NCI-H1436 treated with DMSO at 0.1 percent for 48 hours (cell line): Measurements from ENCODE around the gene LRRC4B.

Experiments used
- DNase-seq: peaks from one replicate; lab custom pipeline; 2025; lab: John Stamatoyannopoulos, UW

Gene LRRC4B

GRCh38 chr19:50573741-50574461, 5.7 kb upstream of the LRRC4B start:
- DNase-seq = no peak

- no peak for DNase-seq
These were observed 2.8 kb upstream of the LRRC4B start for GRCh38 chr19:50570997-50571396.

- no peak for DNase-seq
These were observed 1.8 kb upstream of the LRRC4B start for GRCh38 chr19:50569938-50570540.

- no peak for DNase-seq
These were observed 778 bp upstream of the LRRC4B start for GRCh38 chr19:50568728-50569698.

DNA sequence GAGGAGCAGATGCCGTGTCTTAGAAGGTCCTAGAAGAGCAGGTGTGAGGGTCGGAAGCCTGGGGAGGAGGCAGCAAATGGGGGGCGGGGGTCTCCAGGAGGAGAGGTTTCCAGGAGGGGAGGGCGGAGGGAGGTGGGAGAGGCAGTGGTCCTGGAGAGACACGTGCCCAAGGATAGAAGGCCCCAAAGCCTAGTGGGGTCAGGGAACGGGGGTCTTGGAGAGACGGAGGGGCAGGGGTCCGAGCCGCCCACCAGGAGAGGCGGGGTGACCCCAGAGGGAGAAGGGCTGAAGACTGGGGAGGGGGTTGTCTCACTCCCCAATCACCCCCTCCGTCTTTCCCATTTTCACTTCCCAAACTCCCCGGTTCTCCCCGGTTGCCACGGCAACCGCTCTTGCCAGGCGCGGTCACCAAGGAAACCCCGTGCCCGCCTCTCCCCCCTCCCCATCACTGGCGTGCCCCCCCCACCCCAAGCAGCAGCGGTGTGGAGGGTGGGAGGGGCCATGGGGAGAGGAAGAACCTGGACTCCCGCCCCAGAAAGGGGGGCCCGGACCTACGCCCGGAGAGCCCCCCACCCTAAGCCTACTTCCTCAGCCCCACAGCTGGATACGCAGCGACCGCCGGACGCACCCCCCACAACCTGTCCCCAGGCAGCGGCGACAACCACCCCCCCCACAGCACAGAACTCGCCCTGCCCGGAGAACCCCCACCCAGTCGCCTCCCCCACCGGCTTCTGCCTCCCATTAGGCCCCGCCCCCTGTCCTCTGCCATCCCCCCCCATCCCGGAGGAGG, 988 bp downstream of the LRRC4B start:
- no peak for DNase-seq

- no peak for DNase-seq
These were observed 2.0 kb downstream of the LRRC4B start for GRCh38 chr19:50565984-50566903.

- no peak for DNase-seq
These were observed 3.8 kb downstream of the LRRC4B start for GRCh38 chr19:50564229-50565105.

DNA sequence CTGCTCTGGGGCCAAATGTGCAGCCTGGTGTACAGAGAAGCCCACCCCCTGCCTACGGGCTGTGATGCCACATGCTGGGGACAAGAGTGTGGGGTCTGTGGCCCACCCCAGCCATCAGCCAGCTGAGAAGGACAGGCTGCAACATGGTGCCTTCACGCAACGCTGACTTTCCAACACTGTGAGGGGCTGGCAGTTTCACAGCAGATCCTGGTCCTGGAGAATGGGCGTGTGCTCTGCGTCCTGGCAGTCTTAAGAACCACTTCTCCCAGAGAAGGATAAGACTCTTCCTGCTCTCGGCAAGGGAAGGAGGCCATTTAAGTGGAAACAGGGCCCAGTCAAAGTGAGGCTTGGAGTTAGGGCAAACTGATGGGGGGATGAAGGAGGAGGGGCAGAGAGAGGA, 4.6 kb downstream of the LRRC4B start:
- no peak for DNase-seq

GRCh38 chr19:50562996-50563395, 5.2 kb downstream of the LRRC4B start:
- DNase-seq = no peak

DNA sequence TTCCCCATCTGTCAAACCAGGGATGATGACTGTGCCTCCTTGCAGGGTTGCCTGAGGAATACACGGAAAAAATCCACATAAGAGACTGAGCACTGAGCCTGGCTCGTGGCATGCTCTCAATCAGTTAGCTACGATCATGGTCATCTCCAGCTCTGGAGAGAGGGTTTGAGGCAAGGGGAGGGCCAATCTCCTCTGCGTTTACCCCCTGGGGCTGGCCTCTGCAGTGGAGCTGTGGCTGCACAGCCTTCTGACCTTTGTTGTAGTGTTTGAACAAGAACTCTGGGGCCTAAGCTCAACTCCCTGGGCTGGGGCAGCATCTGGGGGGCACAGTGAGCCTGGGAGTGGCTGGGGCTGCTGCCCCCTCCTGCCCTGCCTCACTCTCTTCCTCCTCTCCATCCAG, 5.9 kb downstream of the LRRC4B start:
- no peak for DNase-seq

DNA sequence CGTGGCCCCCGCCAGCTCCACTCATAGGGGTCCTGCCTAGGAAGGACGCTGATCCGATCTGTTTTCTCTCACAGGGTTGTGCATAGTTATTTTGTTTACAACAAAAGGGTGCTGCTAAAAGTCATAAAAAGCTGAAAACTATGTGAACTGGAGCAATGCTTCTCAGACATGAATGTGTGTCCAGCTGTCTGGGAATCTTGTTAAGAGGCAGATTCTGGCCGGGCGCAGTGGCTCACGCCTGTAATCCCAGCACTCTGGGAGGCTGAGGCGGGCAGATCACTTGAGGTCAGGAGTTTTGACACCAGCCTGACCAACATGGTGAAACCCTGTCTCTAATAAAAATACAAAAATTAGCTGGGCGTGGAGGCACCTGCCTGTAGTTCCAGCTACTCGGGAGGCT, 8.6 kb downstream of the LRRC4B start:
- DNase-seq = no peak

DNA sequence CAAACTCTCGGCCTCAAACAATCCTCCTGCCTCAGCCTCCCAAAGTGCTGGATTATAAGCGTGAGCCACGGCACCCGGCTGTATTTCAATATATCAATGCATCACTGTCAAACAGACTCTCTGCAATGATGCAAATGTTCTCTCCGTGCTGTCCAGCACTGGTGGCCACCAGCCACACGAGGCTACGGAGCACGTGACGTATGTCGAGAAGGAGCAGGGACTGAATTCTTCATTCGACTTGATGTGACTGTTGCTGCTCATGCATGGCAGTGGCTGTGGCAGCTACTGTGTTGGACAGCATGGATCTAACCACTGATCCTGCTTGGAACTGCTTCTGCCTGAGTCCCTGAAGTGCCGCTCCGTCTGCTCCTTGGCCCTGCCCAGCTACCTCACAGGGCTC, 9.8 kb downstream of the LRRC4B start:
- no peak for DNase-seq

DNA sequence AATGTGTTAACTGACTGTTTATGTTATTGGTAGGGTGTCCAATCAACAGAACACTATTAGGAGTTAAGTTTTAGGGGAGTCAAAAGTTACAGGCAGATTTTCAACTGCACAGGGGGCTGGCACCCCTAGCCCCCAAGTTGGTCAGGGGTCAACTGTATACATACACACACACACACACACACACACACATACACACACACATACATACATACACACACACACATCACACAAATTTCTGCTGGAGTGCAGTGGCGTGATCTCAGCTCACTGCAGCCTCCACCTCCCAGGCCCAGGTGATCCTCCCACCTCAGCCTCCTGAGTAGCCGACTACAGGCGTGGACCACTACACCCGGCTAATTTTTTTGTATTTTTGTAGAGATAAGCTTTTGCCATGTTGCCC, 10.2 kb downstream of the LRRC4B start:
- DNase-seq = no peak

DNA sequence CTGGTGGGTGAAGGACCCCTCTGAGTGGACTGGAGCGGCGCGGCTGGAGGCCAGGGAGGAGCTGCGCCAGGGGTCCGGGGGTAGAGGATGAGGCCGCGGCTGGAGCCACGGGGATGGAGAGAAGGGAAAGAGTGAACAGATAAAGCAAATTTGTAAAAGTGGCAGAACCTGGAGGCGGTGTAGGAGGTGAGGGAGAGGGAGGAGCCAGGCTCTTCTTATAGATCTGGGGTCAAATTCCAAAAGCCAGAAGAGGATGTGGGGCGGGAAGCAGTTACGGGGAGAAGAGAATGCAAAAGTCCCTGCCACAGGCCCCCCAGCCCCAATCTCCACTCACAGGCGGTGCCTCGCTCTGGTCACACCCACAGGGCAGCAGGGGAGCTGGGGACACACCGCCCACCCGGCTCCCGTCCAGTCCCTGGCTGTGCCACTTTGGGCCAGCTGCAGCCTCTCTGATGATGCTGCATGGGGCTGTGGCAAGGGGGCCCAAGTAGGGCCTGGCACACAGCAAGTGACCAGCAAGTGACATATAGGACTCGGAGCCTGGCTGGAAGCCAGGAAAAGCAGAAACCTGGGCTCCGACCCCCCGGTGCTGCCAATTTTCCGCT, 11.1 kb downstream of the LRRC4B start:
- no peak for DNase-seq

DNA sequence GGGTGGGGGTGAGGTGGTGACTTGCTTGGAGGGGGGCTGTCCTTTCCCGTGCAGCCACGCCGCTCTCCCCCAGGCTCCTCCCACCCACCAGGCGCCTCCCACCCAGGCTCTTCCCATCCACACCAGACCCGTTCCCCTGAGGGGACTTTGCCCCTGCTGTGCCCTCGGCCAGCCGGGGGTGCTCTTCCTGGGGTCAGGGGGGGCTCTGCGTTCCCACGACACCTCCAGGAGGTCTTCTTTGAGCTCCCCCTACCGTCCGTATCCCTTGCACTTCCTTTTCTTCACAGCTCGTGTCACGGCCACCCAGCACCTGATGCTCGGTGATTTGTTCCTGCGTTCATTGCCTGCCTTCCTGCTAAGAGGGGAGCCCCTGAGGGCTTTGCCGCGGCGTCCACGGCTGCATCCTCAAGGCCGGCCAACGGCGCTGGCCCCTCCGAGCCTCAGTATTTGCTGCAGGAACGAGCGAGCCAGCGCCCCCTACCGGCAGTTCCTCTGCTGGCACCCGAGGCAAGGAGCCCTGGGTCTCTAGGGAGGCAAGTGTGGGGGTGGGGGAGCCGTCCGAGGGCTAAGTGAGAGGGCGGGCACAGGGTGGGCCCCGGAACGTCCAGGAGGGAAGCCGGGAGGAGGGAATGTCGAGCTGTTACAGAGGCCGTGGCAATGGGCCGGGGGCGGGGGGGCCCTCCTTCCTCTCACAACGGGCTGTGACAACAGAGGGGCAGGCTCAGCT, 11.8 kb downstream of the LRRC4B start:
- DNase-seq = no peak

DNA sequence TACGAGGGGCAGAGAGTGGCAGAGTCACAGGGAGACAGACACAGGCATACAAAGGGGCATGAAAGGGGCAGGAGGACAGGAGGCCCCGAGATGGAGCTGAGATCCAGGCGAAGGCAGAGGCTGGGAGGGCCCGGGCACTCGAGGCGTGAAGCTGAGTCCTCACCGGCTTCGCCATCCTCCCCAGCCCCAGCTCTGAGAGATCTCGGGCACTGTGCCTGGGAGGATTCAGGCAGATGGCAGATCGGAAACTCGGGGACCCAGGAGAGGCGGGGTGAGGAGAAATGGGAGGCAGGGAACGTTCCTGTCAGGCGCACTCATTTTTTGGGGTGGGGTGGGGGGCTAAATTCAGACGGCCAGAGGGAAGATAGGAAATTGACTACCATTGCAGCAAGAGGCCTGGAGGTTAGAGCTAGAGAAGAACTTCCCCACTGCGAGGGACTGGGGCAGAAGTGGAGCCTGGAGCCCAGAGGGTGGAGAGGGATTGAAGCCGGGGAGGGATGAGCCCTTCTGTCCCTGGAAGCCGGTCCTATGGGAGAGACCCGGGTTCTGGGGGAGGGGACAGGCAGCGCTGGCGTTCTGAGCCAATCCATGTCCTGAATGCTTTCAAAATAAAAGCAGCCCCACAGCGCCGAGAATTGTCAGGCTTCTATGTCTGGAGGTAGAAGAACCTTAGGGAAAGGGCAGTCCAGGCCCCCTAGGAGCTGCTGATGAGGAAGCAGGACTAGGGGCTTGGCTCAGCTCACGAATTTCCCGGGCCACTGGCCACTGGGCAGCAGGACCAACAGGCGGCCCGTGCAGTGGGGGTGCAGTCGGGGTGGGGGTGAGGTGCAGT, 12.6 kb downstream of the LRRC4B start:
- no peak for DNase-seq

- DNase-seq = no peak
These were observed 13.2 kb downstream of the LRRC4B start for GRCh38 chr19:50555033-50555432.

DNA sequence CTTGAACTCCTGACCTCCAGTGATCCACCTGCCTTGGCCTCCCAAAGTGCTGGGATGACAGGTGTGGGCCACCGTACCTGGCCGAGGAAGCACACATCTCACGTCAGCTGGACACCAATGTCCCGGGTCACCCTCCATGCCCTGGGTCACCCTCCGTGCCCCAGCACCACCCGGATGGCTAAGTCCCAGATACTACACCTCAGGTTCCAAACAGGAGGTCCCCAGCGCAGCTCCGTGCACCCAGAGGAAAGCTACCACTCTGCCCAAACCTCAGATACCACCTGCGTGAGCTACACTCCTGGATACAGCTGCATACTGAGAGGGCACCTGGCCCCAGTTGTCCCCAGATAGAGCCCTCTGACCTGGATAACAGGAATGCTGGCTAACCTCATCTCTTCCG, 14.0 kb downstream of the LRRC4B start:
- DNase-seq = no peak
